D341Med (cell line): ENCODE measurements around the gene LSM4.
"Not testable (repeated sequence)": the region's sequence is repeated elsewhere in the genome, so short reads cannot be mapped to it uniquely, and the experiment has no call there.

Source experiments
- DNase-seq: peaks from one replicate; pipeline ENCODE4 v3.0.0; 2012; ENCODE audit warnings: low spot score

LSM4 gene

GRCh38 chr19:18340990-18341868 lies 18.4 kb upstream of the LSM4 start:
- DNase-seq = peak; percentile 47

GRCh38 chr19:18340190-18340989 lies 17.5 kb upstream of the LSM4 start, which contains the start of gene PGPEP1:
Gene PGPEP1 (plus strand): TSS chr19:18340598. CDS start chr19:18340682, 84 bp downstream.
- DNase-seq = peak; percentile 95

- no peak for DNase-seq
Measured at GRCh38 chr19:18339723-18340122, 16.8 kb upstream of the LSM4 start.

GRCh38 chr19:18338541-18338940 lies 15.7 kb upstream of the LSM4 start:
- no peak for DNase-seq

GRCh38 chr19:18336121-18336520 lies 13.2 kb upstream of the LSM4 start:
- no peak for DNase-seq

- DNase-seq = no peak
Measured at GRCh38 chr19:18333680-18334079, 10.8 kb upstream of the LSM4 start.

GRCh38 chr19:18332917-18333530 lies 10.1 kb upstream of the LSM4 start:
- no peak for DNase-seq

GRCh38 chr19:18330868-18331267 lies 8.0 kb upstream of the LSM4 start:
- no peak for DNase-seq

- DNase-seq = no peak
Measured at GRCh38 chr19:18329035-18329376, 6.1 kb upstream of the LSM4 start.

GRCh38 chr19:18328340-18329034 lies 5.6 kb upstream of the LSM4 start:
- DNase-seq = peak; percentile 92

GRCh38 chr19:18326772-18327171 lies 3.9 kb upstream of the LSM4 start:
- DNase-seq = no peak

- not testable (repeated sequence) for DNase-seq
Measured at GRCh38 chr19:18324373-18324731, 1.5 kb upstream of the LSM4 start.

- DNase-seq = peak; percentile 60
Measured at GRCh38 chr19:18322318-18322758, 538 bp downstream of the LSM4 start.

- DNase-seq = no peak
Measured at GRCh38 chr19:18321734-18322102, 1.2 kb downstream of the LSM4 start.

GRCh38 chr19:18320865-18321733 lies 1.8 kb downstream of the LSM4 start:
- DNase-seq = no peak

GRCh38 chr19:18319591-18320135 lies 3.2 kb downstream of the LSM4 start:
- no peak for DNase-seq

- DNase-seq = no peak
Measured at GRCh38 chr19:18317961-18318800, 4.7 kb downstream of the LSM4 start.

- no peak for DNase-seq
Measured at GRCh38 chr19:18313398-18313797, 9.5 kb downstream of the LSM4 start.

GRCh38 chr19:18312092-18312534 lies 10.8 kb downstream of the LSM4 start:
- DNase-seq = no peak
